ENCODE measurements around the gene TNS1. TPM values are rescaled to one million over a fixed set of nuclear protein-coding genes. Genes with fewer than 3 reads are reported as not detected.

Gene TNS1
- total RNA-seq, 1 experiment from 2014 or later, result 3.1 TPM

GRCh38 chr2:217834744-217835513 lies 167.9 kb downstream of the TNS1 start:
- no peak for DNase-seq
- no peak overlapping the region for H3K4me3 ChIP-seq (ENCODE audit: insufficient read depth, low read depth, low read length)
- no peaks in the 10 kb centered on the region for H3K27me3 ChIP-seq (ENCODE audit: control insufficient read depth, insufficient read depth, low read length)
- H3K36me3 ChIP-seq (replicated peaks; ENCODE audit: control insufficient read depth, insufficient read depth, low read length), result no peaks in the 10 kb centered on the region

- Histone ChIP-seq H3K4me3 (ENCODE audit: insufficient read depth, low read depth, low read length) (no peak overlapping the region), H3K36me3 (replicated peaks; ENCODE audit: control insufficient read depth, insufficient read depth, low read length) (no peaks in the 10 kb centered on the region), H3K27me3 (ENCODE audit: control insufficient read depth, insufficient read depth, low read length) (no peaks in the 10 kb centered on the region)
- DNase-seq, result no peak
Measured at GRCh38 chr2:217834057-217834620, 168.7 kb downstream of the TNS1 start.

- DNase-seq, result no peak
- H3K36me3 ChIP-seq (replicated peaks; ENCODE audit: control insufficient read depth, insufficient read depth, low read length), result no peaks in the 10 kb centered on the region
- no peaks in the 10 kb centered on the region for H3K27me3 ChIP-seq (ENCODE audit: control insufficient read depth, insufficient read depth, low read length)
- no peak overlapping the region for H3K4me3 ChIP-seq (ENCODE audit: insufficient read depth, low read depth, low read length)
Measured at GRCh38 chr2:217833439-217833838, 169.4 kb downstream of the TNS1 start.

- no peak overlapping the region for H3K4me3 ChIP-seq (ENCODE audit: insufficient read depth, low read depth, low read length)
- no peak for DNase-seq
- H3K27me3 ChIP-seq (ENCODE audit: control insufficient read depth, insufficient read depth, low read length), result no peaks in the 10 kb centered on the region
- H3K36me3 ChIP-seq (replicated peaks; ENCODE audit: control insufficient read depth, insufficient read depth, low read length), result no peaks in the 10 kb centered on the region
Measured at GRCh38 chr2:217832987-217833386, 169.8 kb downstream of the TNS1 start.

- Histone ChIP-seq H3K27me3 (ENCODE audit: control insufficient read depth, insufficient read depth, low read length) (no peaks in the 10 kb centered on the region), H3K36me3 (replicated peaks; ENCODE audit: control insufficient read depth, insufficient read depth, low read length) (no peaks in the 10 kb centered on the region)
- no peak for DNase-seq
Measured at GRCh38 chr2:217832115-217832514, 170.7 kb downstream of the TNS1 start.

GRCh38 chr2:217831306-217831705 lies 171.5 kb downstream of the TNS1 start:
- Histone ChIP-seq H3K4me3 (ENCODE audit: insufficient read depth, low read depth, low read length) (no peak overlapping the region), H3K27me3 (ENCODE audit: control insufficient read depth, insufficient read depth, low read length) (no peaks in the 10 kb centered on the region), H3K36me3 (replicated peaks; ENCODE audit: control insufficient read depth, insufficient read depth, low read length) (no peaks in the 10 kb centered on the region)
- DNase-seq, result no peak

More at GRCh38 chr2:217832115-217832514, 170.7 kb downstream of the TNS1 start:
- H3K4me3 ChIP-seq (ENCODE audit: insufficient read depth, low read depth, low read length), result no peak overlapping the region

- no peak overlapping the region for H3K4me3 ChIP-seq (ENCODE audit: insufficient read depth, low read depth, low read length)
- no peaks in the 10 kb centered on the region for H3K27me3 ChIP-seq (ENCODE audit: control insufficient read depth, insufficient read depth, low read length)
- DNase-seq, result no peak
- H3K36me3 ChIP-seq (replicated peaks; ENCODE audit: control insufficient read depth, insufficient read depth, low read length), result no peaks in the 10 kb centered on the region
Measured at GRCh38 chr2:217830807-217831206, 172.0 kb downstream of the TNS1 start.

- no peak for DNase-seq
- Histone ChIP-seq H3K27me3 (ENCODE audit: control insufficient read depth, insufficient read depth, low read length) (no peaks in the 10 kb centered on the region), H3K36me3 (replicated peaks; ENCODE audit: control insufficient read depth, insufficient read depth, low read length) (no peaks in the 10 kb centered on the region), H3K4me3 (ENCODE audit: insufficient read depth, low read depth, low read length) (no peak overlapping the region)
Measured at GRCh38 chr2:217830061-217830460, 172.7 kb downstream of the TNS1 start.

- no peaks in the 10 kb centered on the region for H3K27me3 ChIP-seq (ENCODE audit: control insufficient read depth, insufficient read depth, low read length)
Measured at GRCh38 chr2:217829420-217829819, 173.4 kb downstream of the TNS1 start.

GRCh38 chr2:217828336-217828735 lies 174.5 kb downstream of the TNS1 start:
- Histone ChIP-seq H3K36me3 (replicated peaks; ENCODE audit: control insufficient read depth, insufficient read depth, low read length) (no peaks in the 10 kb centered on the region; the same call in 1 of the 2 replicates), H3K27me3 (ENCODE audit: control insufficient read depth, insufficient read depth, low read length) (no peaks in the 10 kb centered on the region), H3K4me3 (ENCODE audit: insufficient read depth, low read depth, low read length) (no peak overlapping the region)
- DNase-seq, result no peak

More at GRCh38 chr2:217829420-217829819, 173.4 kb downstream of the TNS1 start:
- no peak for DNase-seq
- no peak overlapping the region for H3K4me3 ChIP-seq (ENCODE audit: insufficient read depth, low read depth, low read length)
- H3K36me3 ChIP-seq (replicated peaks; ENCODE audit: control insufficient read depth, insufficient read depth, low read length), result no peaks in the 10 kb centered on the region

GRCh38 chr2:217827430-217828201 lies 175.2 kb downstream of the TNS1 start:
- Histone ChIP-seq H3K27me3 (ENCODE audit: control insufficient read depth, insufficient read depth, low read length) (no peaks in the 10 kb centered on the region), H3K36me3 (replicated peaks; ENCODE audit: control insufficient read depth, insufficient read depth, low read length) (no peaks in the 10 kb centered on the region; the same call in 1 of the 2 replicates), H3K4me3 (ENCODE audit: insufficient read depth, low read depth, low read length) (no peak overlapping the region)
- no peak for DNase-seq

- H3K36me3 ChIP-seq (replicated peaks; ENCODE audit: control insufficient read depth, insufficient read depth, low read length), result no peaks in the 10 kb centered on the region; the same call in 1 of the 2 replicates
- H3K4me3 ChIP-seq (ENCODE audit: insufficient read depth, low read depth, low read length), result no peak overlapping the region
- no peaks in the 10 kb centered on the region for H3K27me3 ChIP-seq (ENCODE audit: control insufficient read depth, insufficient read depth, low read length)
- no peak for DNase-seq
Measured at GRCh38 chr2:217826991-217827390, 175.8 kb downstream of the TNS1 start.

- H3K27me3 ChIP-seq (ENCODE audit: control insufficient read depth, insufficient read depth, low read length), result no peaks in the 10 kb centered on the region
- peak; percentile 75 for DNase-seq
Measured at GRCh38 chr2:217826520-217826919, 176.3 kb downstream of the TNS1 start.

GRCh38 chr2:217825469-217826235 lies 177.1 kb downstream of the TNS1 start:
- no peaks in the 10 kb centered on the region; the same call in 1 of the 2 replicates for H3K36me3 ChIP-seq (replicated peaks; ENCODE audit: control insufficient read depth, insufficient read depth, low read length)
- no peak overlapping the region for H3K4me3 ChIP-seq (ENCODE audit: insufficient read depth, low read depth, low read length)
- no peaks in the 10 kb centered on the region for H3K27me3 ChIP-seq (ENCODE audit: control insufficient read depth, insufficient read depth, low read length)
- DNase-seq, result no peak

More at GRCh38 chr2:217826520-217826919, 176.3 kb downstream of the TNS1 start:
- H3K4me3 ChIP-seq (ENCODE audit: insufficient read depth, low read depth, low read length), result no peak overlapping the region
- H3K36me3 ChIP-seq (replicated peaks; ENCODE audit: control insufficient read depth, insufficient read depth, low read length), result no peaks in the 10 kb centered on the region; the same call in 1 of the 2 replicates

All from H7 (cell line).